ENCODE results near the gene GPER1. TPM values are rescaled to one million over a fixed set of nuclear protein-coding genes. Genes with fewer than 3 reads are reported as not detected.

GPER1 gene
- total RNA-seq, 4 donors from 2014 or later: 12.5 to 29.2 (median 21.2) TPM

- peak; percentile 77 to 79 for DNase-seq
- peak overlapping the region; percentile 38 to 90 (median 88) for H3K27ac ChIP-seq
- TF ChIP-seq CTCF (IDR thresholded peaks at IDR 0.05) (no peak), POLR2A (IDR thresholded peaks at IDR 0.05) (peak in 1 of 2 donors; percentile 18)
- H3K9me3 ChIP-seq: no peaks in the 10 kb centered on the region
- no peaks in the 10 kb centered on the region for H3K27me3 ChIP-seq
- H3K36me3 ChIP-seq: peaks cover 17 to 18% of the 10 kb centered on the region in 2 donors
- H3K4me1 ChIP-seq: peaks cover 48 to 59% of the 10 kb centered on the region in 2 donors
- WGBS, 2 donors: 46% methylated on average over 18 to 23 of the region's 44 CpGs
- no peak overlapping the region for H3K4me3 ChIP-seq (replicated peaks in 1 of 3)
- intact Hi-C loops (cut with DNase I): no loop called here
Observed at GRCh38 chr7:1096156-1097119, 8.5 kb downstream of the GPER1 start.

- Histone ChIP-seq H3K27ac (peak overlapping the region; percentile 38 to 90 (median 88)), H3K4me1 (peaks cover 54 to 66% of the 10 kb centered on the region in 2 donors), H3K27me3 (no peaks in the 10 kb centered on the region), H3K4me3 (replicated peaks in 1 of 3) (no peak overlapping the region), H3K36me3 (peaks cover 10 to 11% of the 10 kb centered on the region in 2 donors), H3K9me3 (no peaks in the 10 kb centered on the region)
- no peak for DNase-seq
- TF ChIP-seq CTCF (IDR thresholded peaks at IDR 0.05) (no peak), POLR2A (IDR thresholded peaks at IDR 0.05) (no peak)
- intact Hi-C loops (cut with DNase I): no loop called here
- WGBS, 2 donors: 89 to 92% methylated on average over 13 of the region's 13 CpGs
Observed at GRCh38 chr7:1097120-1097504, 9.2 kb downstream of the GPER1 start.

GRCh38 chr7:1098243-1099153 lies 10.6 kb downstream of the GPER1 start:
- Histone ChIP-seq H3K9me3 (no peaks in the 10 kb centered on the region), H3K27me3 (no peaks in the 10 kb centered on the region), H3K4me1 (peaks cover 54 to 66% of the 10 kb centered on the region in 2 donors), H3K36me3 (no peaks in the 10 kb centered on the region), H3K4me3 (replicated peaks in 1 of 3) (no peak overlapping the region), H3K27ac (no peak overlapping the region)
- no peak for DNase-seq
- WGBS, 2 donors: 93 to 95% methylated on average over 43 of the region's 43 CpGs
- intact Hi-C loops (cut with DNase I): no loop called here
- TF ChIP-seq POLR2A (IDR thresholded peaks at IDR 0.05): no peak
- no peak for TF ChIP-seq CTCF (IDR thresholded peaks at IDR 0.05)

GRCh38 chr7:1099154-1099542 lies 11.2 kb downstream of the GPER1 start:
- 98 to 99% methylated on average over 26 of the region's 26 CpGs for WGBS, 2 donors
- no peak overlapping the region for H3K4me3 ChIP-seq (replicated peaks in 1 of 3)
- no peaks in the 10 kb centered on the region for H3K9me3 ChIP-seq
- intact Hi-C loops (cut with DNase I): no loop called here
- TF ChIP-seq CTCF (IDR thresholded peaks at IDR 0.05) (no peak), POLR2A (IDR thresholded peaks at IDR 0.05) (no peak)
- peaks cover 51 to 60% of the 10 kb centered on the region in 2 donors for H3K4me1 ChIP-seq
- H3K36me3 ChIP-seq: no peaks in the 10 kb centered on the region
- no peaks in the 10 kb centered on the region for H3K27me3 ChIP-seq
- H3K27ac ChIP-seq: no peak overlapping the region
- no peak for DNase-seq
